Stimulated activated CD4-positive, alpha-beta T cell treated with anti-CD3 and anti-CD28 coated beads, Interleukin-4, amount 100 ng/mL, for 4 hours (primary cell): ENCODE results near the gene STT3B.

Source experiments
- DNase-seq, 2 experiments: peaks; one replicate each; pipeline ENCODE4 v3.0.0-alpha.2; 2020

Gene STT3B

DNA sequence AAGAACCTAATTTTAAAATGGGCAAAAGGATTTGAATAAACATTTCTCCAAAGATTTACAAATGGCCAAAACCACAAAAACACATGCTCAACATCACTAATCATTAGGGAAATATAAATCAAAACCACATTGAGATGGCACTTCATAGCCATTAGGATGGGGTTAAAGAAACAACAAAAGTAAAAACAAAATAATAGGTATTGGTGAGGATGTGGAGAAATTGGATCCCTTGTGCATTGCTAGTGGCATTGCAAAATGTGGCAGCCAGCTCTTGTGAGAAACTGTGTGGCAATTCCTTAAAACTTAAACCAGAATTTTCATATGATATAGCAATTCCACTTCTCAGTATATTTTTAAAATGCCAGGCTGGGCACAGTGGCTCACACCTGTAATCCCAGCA is 126.5 kb downstream of the STT3B start:
- no peak for DNase-seq

DNA sequence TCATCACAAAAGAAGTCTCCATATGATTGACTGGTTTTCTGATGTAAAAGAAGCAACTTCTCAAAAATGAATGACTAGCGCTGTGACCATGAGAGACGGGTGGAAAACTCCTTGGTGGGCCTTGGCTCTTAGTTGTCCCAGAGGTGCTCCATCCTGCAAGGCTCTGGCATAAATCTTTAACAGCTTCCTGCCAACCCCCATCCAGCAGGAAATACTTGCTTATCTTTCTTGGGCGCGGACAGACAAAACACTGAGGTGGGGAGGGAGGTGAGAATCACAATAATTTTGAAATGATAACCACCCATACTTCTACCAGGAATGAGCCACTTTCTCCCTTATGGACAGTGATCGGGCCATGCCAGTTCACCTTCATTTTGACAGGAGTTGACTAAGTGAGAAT is 128.6 kb downstream of the STT3B start:
- DNase-seq, result no peak

DNA sequence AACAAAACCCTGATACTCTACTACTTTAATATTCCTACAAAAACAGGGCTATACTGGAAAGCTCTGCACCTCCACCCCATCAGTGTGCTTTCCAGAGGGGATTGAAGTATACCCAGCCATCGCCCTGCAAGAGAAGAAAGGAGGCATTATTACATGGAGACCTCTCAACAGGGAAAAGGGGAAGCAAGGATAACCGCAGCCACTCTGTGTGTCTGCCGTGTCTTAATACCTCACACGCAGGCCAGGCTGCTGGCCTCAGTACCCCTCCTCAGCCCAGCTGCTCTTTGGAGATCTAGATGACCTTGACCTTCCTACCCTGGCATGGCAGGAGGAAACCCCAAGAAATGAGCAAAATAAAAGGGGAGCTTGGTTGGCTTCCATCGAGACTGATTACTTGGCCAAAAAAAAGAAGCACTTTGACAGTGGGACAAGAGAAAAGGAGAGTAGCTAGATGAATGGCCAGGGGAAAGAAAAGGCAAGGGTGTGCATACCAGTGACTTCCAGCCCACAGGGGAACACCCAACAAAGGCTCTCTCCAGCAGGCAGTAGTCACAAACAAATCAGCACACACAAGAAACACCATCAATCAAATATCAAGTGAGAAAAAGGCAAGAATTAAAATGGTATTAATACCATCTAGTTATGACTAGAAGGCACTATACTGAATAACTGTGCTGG is 129.4 kb downstream of the STT3B start:
- DNase-seq, result no peak

DNA sequence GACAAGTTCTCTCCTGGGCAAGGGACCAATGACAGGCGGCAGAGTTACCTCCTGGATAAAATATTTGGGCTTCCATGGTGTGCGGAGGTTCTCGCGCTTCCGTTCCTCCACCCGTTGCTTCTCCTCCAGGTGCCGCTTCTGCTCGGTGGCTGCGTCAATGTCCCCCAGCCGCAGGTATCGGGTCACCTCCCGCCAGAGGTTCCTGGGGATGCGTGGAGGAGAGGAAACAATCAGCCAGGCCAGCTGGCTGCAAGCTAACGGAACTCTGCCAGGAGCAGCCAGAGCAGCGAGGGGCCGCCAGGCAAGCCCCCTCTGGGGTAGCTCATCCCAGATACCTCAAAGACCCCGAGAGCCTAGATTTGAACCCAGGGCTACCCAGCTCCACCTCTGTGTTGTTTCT is 131.3 kb downstream of the STT3B start:
- no peak for DNase-seq

DNA sequence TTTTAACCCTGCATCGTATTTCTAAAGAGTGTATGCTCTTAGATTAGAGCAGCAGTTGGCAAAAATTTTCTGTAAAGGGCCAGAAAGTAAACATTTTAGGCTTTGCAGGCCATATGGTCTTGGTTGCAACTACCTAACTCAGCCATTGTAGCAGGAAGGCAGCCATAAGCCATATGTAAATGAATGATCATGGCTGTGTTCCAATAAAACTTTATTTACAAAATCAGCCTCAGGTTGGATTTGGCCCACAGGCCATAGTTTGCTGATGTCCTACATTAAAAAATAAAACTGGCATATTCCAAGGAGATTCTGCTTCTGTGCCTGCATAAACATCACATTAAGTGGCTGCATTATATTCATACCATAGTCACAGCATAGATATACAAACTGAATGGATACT is 134.9 kb downstream of the STT3B start:
- no peak for DNase-seq

DNA sequence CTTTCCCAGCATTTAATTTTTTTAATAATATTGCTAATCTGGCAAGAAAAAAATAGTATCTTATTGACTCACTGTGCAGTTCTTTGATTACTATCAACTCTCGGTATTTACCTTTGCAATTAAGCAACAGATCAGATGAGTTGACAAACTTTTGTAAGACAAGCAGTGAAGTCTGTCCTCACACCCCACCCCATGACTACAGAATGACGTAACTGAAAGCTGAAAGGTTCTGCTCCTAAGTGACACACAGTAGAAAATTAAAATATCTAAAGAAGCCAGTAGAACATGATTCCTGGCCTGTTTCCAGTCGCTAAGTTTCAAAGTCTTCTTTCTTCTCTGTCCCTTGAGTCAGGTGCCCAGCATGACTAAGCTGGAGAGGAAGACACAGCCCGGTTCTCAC is 135.5 kb downstream of the STT3B start:
- DNase-seq, result no peak

DNA sequence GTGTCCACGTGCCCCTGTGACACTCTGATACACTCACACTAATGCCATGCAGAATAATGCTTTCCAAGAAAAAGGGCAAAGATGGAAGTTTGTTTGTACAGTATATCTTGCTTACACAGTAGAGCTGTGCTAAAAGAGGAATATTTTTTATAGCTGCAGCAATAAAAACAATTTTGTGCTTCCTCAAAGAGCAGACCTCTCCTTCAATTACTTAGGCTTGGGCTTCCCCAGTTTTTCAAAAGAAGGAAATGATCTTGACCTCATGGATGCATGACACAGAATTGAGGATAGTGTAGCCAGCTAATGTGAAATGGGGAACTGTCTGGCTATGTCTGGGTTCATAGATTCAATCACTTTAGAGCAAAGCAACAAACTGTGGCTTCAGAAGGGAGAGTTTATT is 137.4 kb downstream of the STT3B start:
- no peak for DNase-seq

DNA sequence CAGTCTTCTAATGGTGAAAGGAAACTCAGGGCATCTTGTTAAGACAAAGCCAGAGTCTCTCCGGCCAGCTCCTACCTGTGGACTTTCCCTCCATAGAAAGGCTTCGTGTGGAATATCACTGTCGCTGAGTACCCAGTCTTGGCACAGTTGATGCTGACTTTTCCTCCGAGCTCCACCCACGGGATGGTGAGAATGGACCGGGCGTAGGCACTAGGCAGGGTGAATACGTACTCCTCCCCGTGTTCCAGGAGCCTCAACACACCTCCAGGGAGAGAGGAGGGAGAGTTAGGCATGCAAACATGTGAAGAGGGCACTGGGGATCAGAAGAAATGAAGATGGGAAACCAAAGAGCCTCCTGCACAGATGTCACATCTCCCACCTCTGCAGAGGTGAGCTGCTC is 138.0 kb downstream of the STT3B start:
- no peak for DNase-seq

DNA sequence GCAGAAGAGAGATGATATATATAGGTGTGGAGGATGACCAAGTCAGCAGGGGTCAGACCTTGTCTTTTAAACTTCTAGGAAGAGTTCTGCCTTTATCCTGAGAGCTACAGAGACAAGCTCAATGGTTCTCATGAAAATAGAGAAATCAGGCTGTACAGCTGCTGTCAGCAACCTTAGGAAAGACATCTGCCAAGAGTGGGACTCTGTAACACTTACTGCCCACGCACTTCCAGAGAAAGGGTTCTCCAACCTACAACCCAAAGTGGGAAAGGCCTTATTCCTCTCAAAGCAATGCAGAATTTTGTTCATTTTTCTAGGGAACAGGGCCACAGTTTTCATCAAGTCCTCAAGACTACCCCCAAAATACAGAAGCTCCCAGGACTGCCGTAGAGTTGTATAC is 138.7 kb downstream of the STT3B start:
- DNase-seq, result no peak

DNA sequence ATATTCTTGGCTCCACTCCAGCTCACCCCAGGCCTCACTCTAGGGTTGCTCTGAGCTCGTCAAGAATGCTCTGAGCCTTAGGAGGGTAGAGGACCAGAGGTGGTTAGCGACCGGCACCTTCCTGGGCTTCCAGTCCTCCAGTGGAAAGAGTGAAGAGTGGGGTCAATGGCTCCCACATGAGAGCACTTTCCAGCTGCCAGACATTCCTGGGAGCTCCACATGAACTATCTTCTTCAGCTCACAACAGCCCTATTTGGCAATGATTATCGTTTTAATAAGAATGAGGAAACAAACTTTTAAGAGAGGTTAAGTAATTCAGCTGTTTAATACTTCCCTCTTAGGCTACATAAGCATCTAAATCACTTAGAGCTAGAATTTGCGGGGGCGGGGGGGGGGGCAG is 139.3 kb downstream of the STT3B start:
- DNase-seq, result no peak

DNA sequence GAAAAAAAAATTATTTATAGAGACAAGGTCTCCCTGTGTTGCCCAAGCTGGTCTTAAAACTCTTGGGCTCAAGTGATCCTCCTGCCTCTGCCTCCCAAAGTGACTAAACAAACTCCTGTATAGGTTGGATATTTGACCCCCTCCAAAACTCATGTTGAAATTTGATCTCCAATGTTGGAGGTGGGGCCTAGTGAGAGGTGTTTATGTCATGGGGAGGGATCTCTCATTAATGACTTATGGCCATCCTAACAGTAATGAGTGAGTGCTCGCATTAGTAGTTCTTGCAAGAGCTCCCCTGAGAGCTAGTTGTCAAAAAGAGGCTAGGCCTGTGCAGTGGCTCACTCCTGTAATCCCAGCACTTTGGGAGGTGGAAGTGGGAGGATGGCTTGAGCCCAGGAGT is 141.2 kb downstream of the STT3B start:
- no peak for DNase-seq

DNA sequence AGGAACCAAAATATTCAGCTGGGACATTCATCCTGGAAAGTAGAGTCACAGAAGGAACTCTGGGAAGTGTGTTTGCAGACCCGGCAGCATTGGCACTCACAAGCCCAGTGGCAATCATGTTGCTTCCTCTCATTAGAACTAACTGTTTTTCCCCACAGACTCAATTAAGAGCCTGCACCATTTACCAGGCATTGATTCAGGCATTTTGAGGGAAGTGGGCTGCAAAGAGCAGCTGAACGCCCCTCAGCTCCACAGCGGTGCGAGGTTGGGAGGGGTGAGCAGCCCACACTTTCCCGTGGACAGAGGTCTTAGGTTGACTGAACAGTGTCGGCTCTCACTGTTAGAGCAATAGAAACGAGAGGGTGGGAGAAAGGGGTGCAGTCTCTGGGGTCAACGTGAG is 143.8 kb downstream of the STT3B start:
- no peak for DNase-seq

DNA sequence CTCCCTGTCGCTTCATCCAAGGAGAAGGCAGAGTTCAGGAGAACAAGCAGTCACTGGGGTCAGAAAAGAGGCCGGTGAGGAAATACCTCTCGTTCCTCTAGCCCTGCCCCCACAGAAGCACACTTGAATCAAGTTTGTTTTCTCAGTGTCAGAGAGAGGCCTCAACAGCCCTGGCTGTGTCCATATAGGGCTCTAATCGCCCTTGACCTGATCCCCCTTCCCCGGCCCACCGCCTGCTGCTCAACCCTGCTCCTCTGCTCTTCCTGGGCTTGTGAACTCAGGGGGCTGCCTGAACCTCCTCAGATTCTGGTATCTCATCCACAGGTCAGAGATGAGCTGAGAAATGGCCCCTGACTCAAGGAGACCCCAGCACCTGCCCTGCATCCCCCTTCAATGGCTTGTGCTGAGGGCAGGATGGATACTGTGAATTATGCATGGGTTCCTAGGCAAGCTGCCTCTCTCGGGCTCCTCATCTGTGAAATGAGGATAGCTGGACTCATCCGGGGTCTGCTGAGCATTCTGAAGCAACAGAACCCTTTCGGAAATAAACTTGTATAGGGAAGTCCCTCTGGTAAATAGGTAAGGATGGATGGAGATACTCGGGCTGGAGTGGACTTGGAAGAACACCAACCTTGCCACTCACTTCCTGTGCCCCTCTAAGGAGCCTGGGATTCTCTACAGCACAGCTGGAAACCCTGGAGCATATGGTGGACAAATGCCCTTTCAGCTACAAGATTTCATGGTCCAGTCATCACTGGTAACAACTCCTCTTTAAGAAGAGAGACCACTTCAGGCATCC is 147.5 kb downstream of the STT3B start:
- no peak for DNase-seq
